ENCODE measurements around the gene RAB40C.

The RAB40C gene

DNA sequence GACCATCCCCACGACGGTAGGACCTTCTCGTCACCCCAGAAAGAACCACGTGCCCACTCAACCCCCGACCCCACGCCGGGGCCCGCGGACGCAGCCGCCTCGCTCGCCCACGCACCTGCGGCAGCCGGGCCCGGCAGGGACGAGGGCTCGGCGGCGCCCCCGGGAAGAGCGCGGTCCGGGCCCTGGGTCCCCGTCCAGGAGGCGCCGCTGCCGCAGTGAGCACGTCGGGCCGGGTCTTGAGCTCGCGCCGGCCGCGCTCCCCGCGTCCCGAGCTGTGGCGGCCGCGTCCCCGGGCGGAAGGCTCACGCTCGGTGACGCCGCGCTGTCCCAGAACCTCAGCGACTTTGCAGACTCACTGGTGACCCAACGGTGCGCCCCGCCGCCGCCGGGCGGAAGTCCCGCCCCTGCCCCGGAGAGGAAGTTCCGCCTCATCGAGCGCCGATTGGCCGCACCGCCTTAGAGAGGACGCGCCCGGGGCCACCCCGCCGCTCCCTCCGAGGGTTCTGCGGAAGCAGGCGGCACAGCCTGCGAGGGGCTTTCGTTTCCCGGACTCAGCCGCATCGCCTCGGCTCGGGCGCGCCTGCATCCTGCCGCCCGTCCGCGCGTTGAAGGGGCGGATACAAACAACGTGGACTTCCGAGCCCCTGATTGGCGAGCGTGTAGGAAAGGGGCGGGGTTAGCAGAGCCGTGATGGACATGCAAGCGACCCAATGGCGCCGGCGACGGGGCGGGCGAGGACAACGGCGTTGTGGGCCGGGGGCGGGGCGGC lies 793 bp upstream of the RAB40C start:
- Histone ChIP-seq H3K27me3 (ENCODE audit: control insufficient read depth, insufficient read depth, low read length) (peaks cover 21% of the 10 kb centered on the region), H3K4me3 (ENCODE audit: low read depth, low read length) (peak overlapping the region; percentile 97), H3K9ac (ENCODE audit: low read depth, low read length) (peak overlapping the region; percentile 94), H3K4me1 (ENCODE audit: control insufficient read depth, insufficient read depth, low read length) (no peaks in the 10 kb centered on the region), H3K36me3 (ENCODE audit: control insufficient read depth, insufficient read depth, low read length) (peaks cover 3% of the 10 kb centered on the region), H3K9me3 (ENCODE audit: control insufficient read depth, insufficient read depth, low read length) (no peaks in the 10 kb centered on the region)

GRCh38 chr16:590188-590814 lies 435 bp downstream of the RAB40C start:
- Histone ChIP-seq H3K36me3 (ENCODE audit: control insufficient read depth, insufficient read depth, low read length) (peaks cover 3% of the 10 kb centered on the region), H3K4me1 (ENCODE audit: control insufficient read depth, insufficient read depth, low read length) (no peaks in the 10 kb centered on the region), H3K9ac (ENCODE audit: low read depth, low read length) (peak overlapping the region; percentile 79), H3K9me3 (ENCODE audit: control insufficient read depth, insufficient read depth, low read length) (no peaks in the 10 kb centered on the region), H3K27me3 (ENCODE audit: control insufficient read depth, insufficient read depth, low read length) (peaks cover 21% of the 10 kb centered on the region), H3K4me3 (ENCODE audit: low read depth, low read length) (peak overlapping the region; percentile 75)

DNA sequence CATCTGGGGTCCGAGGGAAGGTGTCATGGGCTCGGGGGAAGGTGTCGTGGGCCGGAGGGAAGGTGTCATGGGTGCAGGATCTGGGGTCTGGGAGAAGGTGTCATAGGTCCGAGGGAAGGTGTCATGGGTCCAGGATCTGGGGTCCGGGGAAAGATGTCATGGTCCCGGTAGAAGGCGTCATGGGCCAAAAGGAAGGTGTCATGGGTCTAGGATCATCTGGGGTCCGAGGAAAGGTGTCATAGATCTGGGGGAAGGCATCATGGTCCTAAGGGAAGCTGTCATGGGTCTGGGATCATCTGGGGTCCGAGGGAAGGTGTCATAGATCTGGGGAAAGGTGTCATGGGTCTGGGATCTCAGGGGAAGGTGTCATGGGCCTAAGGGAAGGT lies 942 bp downstream of the RAB40C start:
- H3K27me3 ChIP-seq (ENCODE audit: control insufficient read depth, insufficient read depth, low read length): peaks cover 18% of the 10 kb centered on the region
- H3K9me3 ChIP-seq (ENCODE audit: control insufficient read depth, insufficient read depth, low read length): no peaks in the 10 kb centered on the region
- peaks cover 3% of the 10 kb centered on the region for H3K36me3 ChIP-seq (ENCODE audit: control insufficient read depth, insufficient read depth, low read length)
- peak overlapping the region; percentile 75 for H3K4me3 ChIP-seq (ENCODE audit: low read depth, low read length)
- no peaks in the 10 kb centered on the region for H3K4me1 ChIP-seq (ENCODE audit: control insufficient read depth, insufficient read depth, low read length)
- peak overlapping the region; percentile 79 for H3K9ac ChIP-seq (ENCODE audit: low read depth, low read length)

DNA sequence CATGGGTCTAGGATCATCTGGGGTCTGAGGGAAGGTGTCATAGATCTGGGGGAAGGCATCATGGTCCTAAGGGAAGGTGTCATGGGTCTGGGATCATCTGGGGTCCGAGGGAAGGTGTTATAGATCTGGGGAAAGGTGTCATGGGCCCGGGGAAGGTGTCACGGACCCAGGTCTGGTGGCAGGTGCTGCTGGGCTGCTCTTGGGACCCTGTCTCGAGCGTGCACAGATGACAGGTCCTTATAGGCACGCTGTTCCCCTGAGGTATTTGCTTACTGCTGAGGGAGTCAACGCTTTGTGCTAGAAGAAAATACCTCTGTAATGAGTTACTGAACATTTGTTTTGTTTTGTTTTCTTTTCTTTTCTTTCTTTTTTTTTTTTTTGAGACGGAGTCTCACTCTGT lies 1.4 kb downstream of the RAB40C start:
- Histone ChIP-seq H3K27me3 (ENCODE audit: control insufficient read depth, insufficient read depth, low read length) (peaks cover 14% of the 10 kb centered on the region), H3K4me1 (ENCODE audit: control insufficient read depth, insufficient read depth, low read length) (no peaks in the 10 kb centered on the region), H3K9me3 (ENCODE audit: control insufficient read depth, insufficient read depth, low read length) (no peaks in the 10 kb centered on the region), H3K36me3 (ENCODE audit: control insufficient read depth, insufficient read depth, low read length) (peaks cover 3% of the 10 kb centered on the region), H3K9ac (ENCODE audit: low read depth, low read length) (no peak overlapping the region), H3K4me3 (ENCODE audit: low read depth, low read length) (peak overlapping the region; percentile 75)

- no peak overlapping the region for H3K9ac ChIP-seq (ENCODE audit: low read depth, low read length)
- no peaks in the 10 kb centered on the region for H3K4me1 ChIP-seq (ENCODE audit: control insufficient read depth, insufficient read depth, low read length)
- H3K4me3 ChIP-seq (ENCODE audit: low read depth, low read length): no peak overlapping the region
- peaks cover 3% of the 10 kb centered on the region for H3K36me3 ChIP-seq (ENCODE audit: control insufficient read depth, insufficient read depth, low read length)
- peaks cover 6% of the 10 kb centered on the region for H3K27me3 ChIP-seq (ENCODE audit: control insufficient read depth, insufficient read depth, low read length)
- no peaks in the 10 kb centered on the region for H3K9me3 ChIP-seq (ENCODE audit: control insufficient read depth, insufficient read depth, low read length)
Measured at GRCh38 chr16:591892-592517, 2.1 kb downstream of the RAB40C start.

- Histone ChIP-seq H3K4me1 (ENCODE audit: control insufficient read depth, insufficient read depth, low read length) (no peaks in the 10 kb centered on the region), H3K4me3 (ENCODE audit: low read depth, low read length) (no peak overlapping the region), H3K27me3 (ENCODE audit: control insufficient read depth, insufficient read depth, low read length) (peaks cover 6% of the 10 kb centered on the region), H3K9ac (ENCODE audit: low read depth, low read length) (no peak overlapping the region), H3K36me3 (ENCODE audit: control insufficient read depth, insufficient read depth, low read length) (peaks cover 3% of the 10 kb centered on the region), H3K9me3 (ENCODE audit: control insufficient read depth, insufficient read depth, low read length) (no peaks in the 10 kb centered on the region)
Measured at GRCh38 chr16:592518-593306, 2.8 kb downstream of the RAB40C start.

- H3K36me3 ChIP-seq (ENCODE audit: control insufficient read depth, insufficient read depth, low read length): peaks cover 3% of the 10 kb centered on the region
- no peaks in the 10 kb centered on the region for H3K9me3 ChIP-seq (ENCODE audit: control insufficient read depth, insufficient read depth, low read length)
- H3K9ac ChIP-seq (ENCODE audit: low read depth, low read length): no peak overlapping the region
- H3K4me1 ChIP-seq (ENCODE audit: control insufficient read depth, insufficient read depth, low read length): no peaks in the 10 kb centered on the region
- H3K27me3 ChIP-seq (ENCODE audit: control insufficient read depth, insufficient read depth, low read length): peaks cover 6% of the 10 kb centered on the region
- no peak overlapping the region for H3K4me3 ChIP-seq (ENCODE audit: low read depth, low read length)
Measured at GRCh38 chr16:593406-593805, 3.5 kb downstream of the RAB40C start.

DNA sequence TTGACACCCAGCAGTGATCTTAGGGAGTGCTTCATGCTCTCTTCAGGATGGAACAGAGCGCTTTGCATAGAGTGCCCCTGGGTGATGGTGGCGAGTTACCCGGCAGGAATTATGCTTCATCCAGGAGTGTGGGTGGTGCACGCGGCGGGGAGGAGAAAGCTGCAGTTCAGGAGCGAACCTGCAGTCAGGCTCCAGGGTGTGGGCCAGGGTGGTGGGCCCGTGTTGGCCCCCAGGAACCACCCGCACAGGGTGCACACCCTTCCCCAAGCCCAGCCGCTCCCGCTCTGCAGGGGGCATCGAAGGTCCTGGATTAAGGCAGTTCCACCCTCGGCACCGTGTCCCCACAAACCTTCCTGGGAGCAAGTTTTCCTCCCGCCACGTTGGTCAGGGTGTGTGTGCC lies 3.9 kb downstream of the RAB40C start:
- no peak overlapping the region for H3K9ac ChIP-seq (ENCODE audit: low read depth, low read length)
- no peaks in the 10 kb centered on the region for H3K9me3 ChIP-seq (ENCODE audit: control insufficient read depth, insufficient read depth, low read length)
- H3K36me3 ChIP-seq (ENCODE audit: control insufficient read depth, insufficient read depth, low read length): peaks cover 3% of the 10 kb centered on the region
- no peak overlapping the region for H3K4me3 ChIP-seq (ENCODE audit: low read depth, low read length)
- H3K4me1 ChIP-seq (ENCODE audit: control insufficient read depth, insufficient read depth, low read length): no peaks in the 10 kb centered on the region
- peaks cover 6% of the 10 kb centered on the region for H3K27me3 ChIP-seq (ENCODE audit: control insufficient read depth, insufficient read depth, low read length)

- H3K27me3 ChIP-seq (ENCODE audit: control insufficient read depth, insufficient read depth, low read length): peaks cover 6% of the 10 kb centered on the region
- H3K4me1 ChIP-seq (ENCODE audit: control insufficient read depth, insufficient read depth, low read length): no peaks in the 10 kb centered on the region
- peaks cover 10% of the 10 kb centered on the region for H3K36me3 ChIP-seq (ENCODE audit: control insufficient read depth, insufficient read depth, low read length)
- H3K4me3 ChIP-seq (ENCODE audit: low read depth, low read length): no peak overlapping the region
- no peak overlapping the region for H3K9ac ChIP-seq (ENCODE audit: low read depth, low read length)
- H3K9me3 ChIP-seq (ENCODE audit: control insufficient read depth, insufficient read depth, low read length): no peaks in the 10 kb centered on the region
Measured at GRCh38 chr16:595094-595528, 5.2 kb downstream of the RAB40C start.

DNA sequence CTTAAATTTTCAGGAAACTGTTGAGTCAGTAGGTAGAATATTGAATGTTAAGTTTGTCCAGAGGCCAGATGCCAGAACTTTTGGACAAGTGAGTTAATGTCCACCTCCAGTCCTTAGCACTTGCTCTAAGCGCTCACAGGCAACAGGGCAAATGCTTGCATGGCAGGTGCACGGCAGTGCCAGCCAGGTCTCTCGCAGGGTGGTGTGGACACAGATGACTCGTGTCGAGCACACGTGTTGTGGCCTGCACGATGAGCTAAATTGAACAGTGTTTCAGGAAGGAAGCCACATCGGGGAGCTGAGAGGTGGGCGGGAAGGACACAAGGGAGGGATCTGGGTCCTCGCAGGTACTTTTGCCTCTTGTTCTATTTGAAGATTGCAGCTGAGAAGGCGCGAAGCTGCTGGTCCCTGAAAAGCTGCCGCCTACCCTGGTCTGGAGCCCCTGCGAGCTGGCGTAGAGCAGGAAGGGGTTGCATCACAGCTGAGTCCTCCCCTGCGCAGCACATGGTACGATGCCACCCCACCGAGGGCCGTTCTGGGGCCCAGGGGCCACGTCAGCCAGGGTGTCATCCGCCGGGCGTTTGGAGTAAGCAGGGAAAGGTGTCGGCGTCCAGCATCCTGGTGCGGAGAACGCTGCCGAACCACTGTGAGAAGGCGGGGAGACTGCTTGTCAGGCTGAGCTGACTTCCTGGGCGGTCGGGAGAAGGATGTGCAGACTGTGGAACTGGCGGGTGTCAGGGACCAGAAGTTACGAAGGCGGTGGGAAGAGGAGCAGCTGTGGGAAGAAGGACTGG lies 6.3 kb downstream of the RAB40C start:
- Histone ChIP-seq H3K4me1 (ENCODE audit: control insufficient read depth, insufficient read depth, low read length) (no peaks in the 10 kb centered on the region), H3K9me3 (ENCODE audit: control insufficient read depth, insufficient read depth, low read length) (no peaks in the 10 kb centered on the region), H3K36me3 (ENCODE audit: control insufficient read depth, insufficient read depth, low read length) (peaks cover 10% of the 10 kb centered on the region), H3K27me3 (ENCODE audit: control insufficient read depth, insufficient read depth, low read length) (peaks cover under 1% of the 10 kb centered on the region), H3K9ac (ENCODE audit: low read depth, low read length) (no peak overlapping the region), H3K4me3 (ENCODE audit: low read depth, low read length) (no peak overlapping the region)

- Histone ChIP-seq H3K9me3 (ENCODE audit: control insufficient read depth, insufficient read depth, low read length) (no peaks in the 10 kb centered on the region), H3K4me1 (ENCODE audit: control insufficient read depth, insufficient read depth, low read length) (no peaks in the 10 kb centered on the region), H3K27me3 (ENCODE audit: control insufficient read depth, insufficient read depth, low read length) (no peaks in the 10 kb centered on the region), H3K4me3 (ENCODE audit: low read depth, low read length) (no peak overlapping the region), H3K36me3 (ENCODE audit: control insufficient read depth, insufficient read depth, low read length) (peaks cover 12% of the 10 kb centered on the region), H3K9ac (ENCODE audit: low read depth, low read length) (no peak overlapping the region)
Measured at GRCh38 chr16:596736-597060, 6.8 kb downstream of the RAB40C start.

Data from iPS-15b (cell line).